GM18520 (cell line): Measurements from ENCODE around the gene TNS3.

ENCODE experiments used
- ATAC-seq: cut with Tn5 transposase; IDR thresholded peaks from one replicate; pipeline ENCODE4 v1.9.1; 2021; ENCODE audit not compliant: unreplicated experiment

Gene TNS3

GRCh38 chr7:47438411-47439029, 143.4 kb downstream of the TNS3 start:
- ATAC-seq, result no peak

GRCh38 chr7:47435889-47436312, 146.0 kb downstream of the TNS3 start:
- no peak for ATAC-seq

GRCh38 chr7:47433564-47433895, 148.4 kb downstream of the TNS3 start:
- no peak for ATAC-seq

DNA sequence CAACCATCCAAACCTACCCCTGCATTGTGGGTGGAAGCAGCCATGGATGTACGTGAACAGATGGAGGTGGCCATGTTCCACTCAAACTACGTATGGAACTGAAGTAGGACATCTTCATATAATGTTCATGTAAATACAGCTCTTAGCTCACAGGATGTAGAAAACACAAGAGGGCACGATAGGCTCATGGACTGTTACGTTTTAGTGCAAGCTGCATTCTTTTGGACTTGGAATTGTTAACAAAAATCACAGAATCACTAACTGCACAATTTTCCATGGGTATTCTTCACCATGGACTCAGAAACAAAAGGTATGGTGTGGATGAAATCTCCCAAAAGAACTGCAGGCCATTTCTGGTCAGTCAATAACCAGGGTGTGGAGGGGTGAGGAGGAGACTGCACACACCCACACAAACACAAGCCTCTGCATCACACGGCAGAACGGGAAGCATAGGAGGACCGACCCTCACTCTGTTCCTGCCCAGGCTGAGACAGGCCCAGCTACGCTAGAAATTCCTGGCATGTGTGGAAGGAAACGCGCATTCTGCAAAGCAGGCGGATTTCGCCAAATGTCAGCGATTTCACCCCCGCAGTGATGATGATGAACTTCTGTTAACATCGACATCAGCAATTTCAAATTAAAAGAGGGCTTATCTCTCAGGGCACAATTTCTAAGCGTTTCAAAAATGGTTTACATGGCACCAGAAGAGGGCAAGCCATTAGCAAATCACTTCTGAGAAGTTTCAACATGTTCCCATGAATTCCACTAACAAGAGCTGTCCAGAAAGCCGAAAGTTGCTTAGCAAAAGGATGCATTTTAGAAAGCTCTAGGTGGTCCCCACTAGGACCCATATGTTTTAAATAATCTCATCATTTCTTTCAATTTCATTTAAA, 149.0 kb downstream of the TNS3 start:
- ATAC-seq, result no peak

DNA sequence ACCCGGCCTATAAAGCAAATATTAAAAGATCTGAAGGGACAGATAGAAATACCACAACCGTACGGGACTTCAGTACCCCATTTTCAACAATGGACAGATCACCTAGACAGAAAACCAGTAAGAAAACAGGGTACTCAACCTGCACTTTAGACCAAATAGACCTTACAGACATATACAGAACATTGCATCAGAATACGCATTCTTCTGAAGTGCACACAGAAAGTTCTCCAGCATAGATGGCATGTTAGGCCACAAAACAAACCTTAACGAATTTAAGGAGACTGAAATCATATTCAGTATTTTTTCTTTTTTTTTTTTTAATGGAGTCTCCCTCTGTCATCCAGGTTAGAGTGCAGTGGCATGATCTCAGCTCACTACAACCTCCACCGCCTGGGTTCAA, 151.5 kb downstream of the TNS3 start:
- no peak for ATAC-seq

DNA sequence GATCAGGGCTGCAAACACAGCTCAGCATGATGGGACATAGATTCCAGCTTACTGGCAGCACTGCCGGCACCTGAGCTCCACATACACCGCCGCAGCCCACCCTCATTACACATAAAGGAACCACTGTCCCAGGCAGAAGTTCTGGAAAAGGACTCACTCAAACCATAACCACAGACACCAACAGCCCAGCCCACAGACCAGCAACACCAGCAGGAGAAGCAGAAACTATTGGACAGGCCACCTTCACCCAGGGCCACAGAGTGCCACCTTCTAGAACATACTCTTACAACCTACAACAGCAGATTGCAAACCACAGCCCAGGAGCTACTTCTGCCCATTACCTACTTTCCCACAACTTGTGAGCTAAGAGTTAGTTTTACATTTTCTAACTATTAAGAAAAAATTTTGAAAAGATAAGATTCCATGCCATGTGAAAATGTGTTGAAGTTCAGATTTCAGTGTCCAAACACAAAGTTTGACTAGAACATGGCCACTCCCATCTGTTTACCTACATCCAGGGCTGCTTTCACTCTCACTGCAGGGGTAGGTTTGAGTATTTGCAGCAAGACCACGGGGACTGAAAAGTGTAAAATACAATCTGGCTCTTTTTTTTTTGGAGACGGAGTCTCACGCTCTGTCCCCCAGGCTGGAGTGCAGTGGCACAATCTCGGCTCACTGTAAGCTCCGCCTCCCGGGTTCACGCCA, 153.0 kb downstream of the TNS3 start:
- no peak for ATAC-seq

- no peak for ATAC-seq
These were observed 153.7 kb downstream of the TNS3 start for GRCh38 chr7:47428052-47428767.

DNA sequence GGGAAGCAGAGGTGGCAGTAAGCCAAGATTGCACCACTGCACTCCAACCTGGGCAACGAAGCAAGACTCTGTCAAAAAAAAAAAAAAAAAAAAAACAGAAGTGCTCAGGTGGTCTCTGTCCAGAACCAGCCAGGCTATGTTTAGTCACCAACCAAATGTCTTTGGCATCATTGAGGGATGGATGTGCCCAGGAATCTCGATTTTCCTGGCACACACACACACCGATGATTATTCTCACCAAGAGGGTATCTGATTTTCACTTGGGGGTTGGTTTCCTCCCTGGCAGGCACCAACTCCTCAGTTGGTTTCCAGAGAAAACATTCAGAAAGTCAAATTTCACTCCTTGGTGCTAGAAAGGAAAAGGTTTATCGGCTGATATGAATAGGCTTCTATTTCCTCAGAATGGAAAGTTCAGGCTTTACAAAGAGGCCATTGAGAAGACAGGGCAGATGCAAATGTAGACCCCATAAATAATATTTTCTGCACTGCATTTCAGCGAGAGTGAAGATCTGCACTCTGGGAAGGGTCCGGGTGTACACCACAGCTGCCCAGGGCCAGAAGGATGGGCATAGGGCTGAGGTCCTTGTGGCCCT, 154.8 kb downstream of the TNS3 start:
- no peak for ATAC-seq

- ATAC-seq, result no peak
These were observed 157.4 kb downstream of the TNS3 start for GRCh38 chr7:47424523-47424922.

DNA sequence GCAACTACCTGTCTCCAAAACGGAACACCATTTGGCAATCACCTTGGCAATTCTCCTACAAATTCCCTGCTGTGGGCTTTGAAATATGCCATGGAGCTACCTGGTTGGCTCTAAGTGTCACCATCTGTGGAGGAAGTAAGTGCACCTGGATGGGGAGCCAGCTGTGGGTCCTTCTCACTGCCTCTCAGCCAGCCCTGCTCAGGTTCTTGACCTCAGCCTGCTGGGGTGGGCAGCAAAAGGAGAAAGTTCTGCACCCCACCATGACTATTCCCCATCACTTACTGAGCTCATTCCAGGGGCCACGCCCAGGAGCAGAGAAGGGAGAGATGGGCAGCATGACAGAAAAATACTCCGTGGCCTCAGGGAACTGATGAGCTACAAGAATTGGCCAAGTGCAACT, 158.7 kb downstream of the TNS3 start:
- ATAC-seq, result no peak

- ATAC-seq, result no peak
These were observed 159.3 kb downstream of the TNS3 start for GRCh38 chr7:47422611-47423010.

- ATAC-seq, result no peak
These were observed 160.5 kb downstream of the TNS3 start for GRCh38 chr7:47421456-47421855.

- no peak for ATAC-seq
These were observed 161.7 kb downstream of the TNS3 start for GRCh38 chr7:47420122-47420780.

DNA sequence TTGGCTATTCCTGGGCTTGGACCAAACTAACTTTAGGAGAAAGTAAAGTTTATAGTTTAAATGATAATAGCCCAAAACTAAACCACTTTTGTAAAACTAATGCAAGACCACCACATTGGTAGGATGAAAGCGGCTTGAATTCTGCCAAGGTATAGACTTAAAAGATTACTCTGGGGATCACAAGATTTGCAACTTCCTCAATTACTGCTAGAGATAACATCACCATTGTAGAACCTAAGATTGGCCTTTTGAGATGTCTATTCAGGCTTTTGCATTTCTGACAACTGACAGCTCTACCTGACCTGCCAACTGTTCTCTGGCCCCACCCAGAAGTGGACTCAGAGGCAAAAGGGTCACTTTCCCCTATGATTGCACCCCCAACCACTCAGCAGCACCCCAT, 162.4 kb downstream of the TNS3 start:
- no peak for ATAC-seq

- ATAC-seq, result no peak
These were observed 163.2 kb downstream of the TNS3 start for GRCh38 chr7:47418601-47419309.

DNA sequence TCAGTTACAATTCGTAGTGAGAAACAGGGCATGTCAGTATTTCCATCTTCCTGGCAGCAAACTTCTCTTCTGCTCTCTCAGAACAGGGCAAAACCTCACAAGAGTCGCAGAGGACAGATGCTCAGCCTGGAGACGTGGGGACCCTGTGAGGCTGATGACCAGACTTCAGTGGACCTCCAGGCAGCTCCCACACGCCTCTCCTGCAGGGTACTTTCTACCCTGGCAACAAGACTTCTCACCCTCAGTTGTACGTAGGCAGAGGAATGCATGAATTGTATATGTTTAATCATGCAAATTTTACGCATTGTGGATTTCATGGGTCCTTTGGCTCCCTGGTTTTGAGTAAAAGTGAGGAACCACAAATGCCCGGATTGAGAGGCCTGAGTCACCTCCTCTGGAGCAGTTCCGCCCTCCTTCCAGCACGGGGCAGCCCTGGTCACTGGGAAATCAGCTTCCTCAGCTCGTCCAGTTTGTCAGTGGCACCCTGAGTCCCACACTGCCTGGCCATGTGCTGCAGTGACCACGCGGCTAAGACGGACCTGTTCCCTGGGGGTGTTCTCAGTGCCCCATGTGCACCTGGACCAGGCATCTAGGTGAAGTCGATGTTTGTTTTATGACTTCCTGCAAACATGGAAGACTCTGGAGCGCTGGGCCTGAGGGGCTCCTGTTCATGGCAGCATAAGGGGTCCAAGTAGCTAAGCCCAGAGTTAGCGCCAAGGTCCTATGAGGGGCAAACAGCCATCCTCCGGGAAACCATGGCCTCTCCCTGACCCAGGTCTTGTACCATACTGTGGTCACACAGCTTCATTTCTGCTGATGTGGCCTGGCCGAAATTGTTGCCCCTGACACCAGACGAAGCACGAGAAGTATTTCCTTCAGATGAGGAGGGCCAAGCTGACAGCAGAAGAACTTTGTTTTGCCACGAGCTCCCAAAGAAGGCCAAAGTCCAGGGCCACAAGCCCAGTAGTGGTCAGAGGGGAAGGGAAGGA, 165.1 kb downstream of the TNS3 start:
- ATAC-seq, result no peak

DNA sequence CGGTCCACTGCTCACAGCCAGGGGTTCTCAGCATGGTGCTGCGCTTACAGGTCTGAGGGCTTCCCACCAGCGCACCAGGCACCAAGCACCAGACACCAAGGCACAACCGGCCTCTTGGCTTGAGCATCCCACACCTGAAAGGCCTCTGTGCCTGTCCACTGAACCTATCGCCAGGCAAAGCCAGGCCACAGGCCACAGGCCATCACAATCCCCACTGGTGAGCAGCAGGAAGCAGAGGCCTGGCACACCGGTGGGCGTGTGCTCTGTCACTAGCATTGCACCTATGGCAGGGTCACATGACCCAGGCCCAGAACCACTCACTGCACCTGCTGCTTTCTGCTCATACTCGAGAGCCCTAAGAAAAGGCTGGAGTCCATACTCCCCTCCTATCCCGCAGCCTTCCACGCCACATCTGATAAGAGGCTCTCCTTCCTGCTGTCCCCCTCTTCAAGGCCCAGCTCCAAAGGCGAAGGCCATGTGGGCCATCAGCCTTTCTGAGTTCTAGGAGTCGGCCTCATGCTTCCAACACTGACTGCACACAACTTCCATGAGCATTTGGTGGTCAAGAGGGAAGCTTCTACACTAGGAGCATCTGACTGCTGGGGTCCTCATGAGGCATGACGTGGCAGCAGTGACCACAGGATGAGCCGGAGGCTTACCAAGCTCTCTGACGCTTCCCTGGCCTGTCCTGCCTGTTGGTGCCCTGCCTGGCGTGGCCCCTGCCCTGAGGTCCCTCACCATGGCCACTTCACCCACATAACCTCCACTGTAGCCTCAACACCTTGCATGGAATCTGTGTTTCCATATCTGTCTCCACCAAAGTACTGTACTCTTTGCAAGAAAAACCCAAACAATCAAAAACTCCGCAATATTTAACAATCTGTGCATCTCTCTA, 166.3 kb downstream of the TNS3 start:
- no peak for ATAC-seq
